Bronchial epithelial cell (primary cell): Measurements from ENCODE around the gene NDUFB7. TPM values are rescaled to one million over a fixed set of nuclear protein-coding genes. Genes with fewer than 3 reads are reported as not detected.

Experiments used
- DNase-seq: peaks from one replicate; pipeline ENCODE4 v3.0.0-alpha.2; 2010; ENCODE audit warnings: low read depth
- FAIRE-seq: peaks from 2 replicates; lab custom pipeline; 2011; peaks lifted over from hg19 to GRCh38; lab: Jason Lieb, UNC
- H3K27me3 ChIP-seq: 2 replicates; pipeline ENCODE4 v1.5.1; 2011; ENCODE audit warnings: low read length; ENCODE audit not compliant: control insufficient read depth, insufficient read depth
- H3K36me3 ChIP-seq: 2 replicates; pipeline ENCODE4 v1.5.1; 2011; ENCODE audit warnings: low read length; ENCODE audit not compliant: control insufficient read depth, insufficient read depth
- H3K4me3 ChIP-seq: 2 replicates; pipeline ENCODE4 v1.5.1; 2011; ENCODE audit warnings: mild to moderate bottlenecking, low read depth, low read length, control low read depth
- total RNA-seq: library from RNA; depleted of rRNA; stranded (reverse); fragments of >200 nt; gene quantifications from 2 replicates; pipeline ENCODE4 v1.2.1, GENCODE V29; 2014
- TF ChIP-seq, protein P1 (sequence below): IDR thresholded peaks from 2 replicates; pipeline ENCODE4 v1.5.1; 2011; ENCODE audit warnings: mild to moderate bottlenecking, moderate library complexity, low read length, control low read depth, inconsistent platforms; ENCODE audit not compliant: insufficient read depth, severe bottlenecking

Gene NDUFB7
- total RNA-seq, 1 donor from 2014 or later = 192 TPM

- FAIRE-seq (no peak), DNase-seq (no peak)
- Histone ChIP-seq H3K36me3 (no peaks in the 10 kb centered on the region), H3K4me3 (no peak overlapping the region), H3K27me3 (no peaks in the 10 kb centered on the region)
- TF ChIP-seq, protein P1, sequence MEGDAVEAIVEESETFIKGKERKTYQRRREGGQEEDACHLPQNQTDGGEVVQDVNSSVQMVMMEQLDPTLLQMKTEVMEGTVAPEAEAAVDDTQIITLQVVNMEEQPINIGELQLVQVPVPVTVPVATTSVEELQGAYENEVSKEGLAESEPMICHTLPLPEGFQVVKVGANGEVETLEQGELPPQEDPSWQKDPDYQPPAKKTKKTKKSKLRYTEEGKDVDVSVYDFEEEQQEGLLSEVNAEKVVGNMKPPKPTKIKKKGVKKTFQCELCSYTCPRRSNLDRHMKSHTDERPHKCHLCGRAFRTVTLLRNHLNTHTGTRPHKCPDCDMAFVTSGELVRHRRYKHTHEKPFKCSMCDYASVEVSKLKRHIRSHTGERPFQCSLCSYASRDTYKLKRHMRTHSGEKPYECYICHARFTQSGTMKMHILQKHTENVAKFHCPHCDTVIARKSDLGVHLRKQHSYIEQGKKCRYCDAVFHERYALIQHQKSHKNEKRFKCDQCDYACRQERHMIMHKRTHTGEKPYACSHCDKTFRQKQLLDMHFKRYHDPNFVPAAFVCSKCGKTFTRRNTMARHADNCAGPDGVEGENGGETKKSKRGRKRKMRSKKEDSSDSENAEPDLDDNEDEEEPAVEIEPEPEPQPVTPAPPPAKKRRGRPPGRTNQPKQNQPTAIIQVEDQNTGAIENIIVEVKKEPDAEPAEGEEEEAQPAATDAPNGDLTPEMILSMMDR = no peak
Measured at GRCh38 chr19:14577264-14577663, 5.4 kb upstream of the NDUFB7 start.

GRCh38 chr19:14576363-14576762 is 4.5 kb upstream of the NDUFB7 start:
- no peaks in the 10 kb centered on the region for H3K27me3 ChIP-seq
- FAIRE-seq (no peak), DNase-seq (no peak)
- H3K4me3 ChIP-seq = no peak overlapping the region
- H3K36me3 ChIP-seq = no peaks in the 10 kb centered on the region
- TF ChIP-seq, protein P1 = no peak

DNA sequence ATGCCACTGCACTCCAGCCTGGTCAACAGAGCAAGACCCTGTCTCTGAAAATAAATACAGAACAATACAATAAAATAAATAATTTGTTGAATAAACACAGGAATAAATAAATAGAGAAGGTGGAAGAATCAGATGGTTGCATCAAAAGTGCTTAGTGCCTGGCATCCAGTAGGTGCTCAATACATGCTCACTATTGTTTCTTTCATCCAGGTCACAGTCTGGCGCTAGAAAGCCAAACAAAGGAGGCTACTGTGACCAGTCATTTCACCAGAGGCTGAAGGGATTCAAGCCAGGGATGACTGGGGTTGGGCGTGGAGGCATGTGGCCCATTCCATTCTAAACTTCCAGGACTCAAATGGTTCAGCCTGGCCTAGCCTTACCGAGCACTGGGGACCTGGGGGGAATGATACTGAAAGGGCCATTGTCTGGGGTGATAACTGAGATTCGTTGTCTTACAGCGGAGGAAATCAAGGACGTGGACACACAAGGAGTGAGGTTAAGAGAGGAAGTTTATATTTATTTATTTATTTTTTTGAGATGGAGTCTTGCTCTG is 3.6 kb upstream of the NDUFB7 start:
- no peaks in the 10 kb centered on the region for H3K36me3 ChIP-seq
- DNase-seq (no peak), FAIRE-seq (no peak)
- H3K4me3 ChIP-seq = no peak overlapping the region
- H3K27me3 ChIP-seq = no peaks in the 10 kb centered on the region
- TF ChIP-seq, protein P1 = no peak

GRCh38 chr19:14570864-14571527 is 870 bp downstream of the NDUFB7 start:
- Histone ChIP-seq H3K27me3 (no peaks in the 10 kb centered on the region), H3K4me3 (peak overlapping the region; percentile 86), H3K36me3 (peaks cover 2% of the 10 kb centered on the region)
- DNase-seq (no peak), FAIRE-seq (no peak)
- TF ChIP-seq, protein P1 = no peak

- no peak for FAIRE-seq
- peaks cover 10% of the 10 kb centered on the region for H3K36me3 ChIP-seq
- no peak for DNase-seq
- no peak overlapping the region for H3K4me3 ChIP-seq
- TF ChIP-seq, protein P1 = no peak
- no peaks in the 10 kb centered on the region for H3K27me3 ChIP-seq
Measured at GRCh38 chr19:14567079-14567478, 4.8 kb downstream of the NDUFB7 start.
